Loucy (cell line): ENCODE results near the gene TRMT61A.

Experiments
- H2AFZ ChIP-seq: fragments of 200-600 bp; sonication (generic); 2 replicates; pipeline ENCODE4 v1.6.0; 2016; ENCODE audit warnings: antibody characterized with exemption, mild to moderate bottlenecking, low read length, moderate library complexity
- H3F3A ChIP-seq: fragments of 200-600 bp; 2 replicates; pipeline ENCODE4 v1.6.0; 2016; ENCODE audit warnings: antibody characterized with exemption, low read depth, mild to moderate bottlenecking
- H3K27me3 ChIP-seq: fragments of 200-600 bp; sonication (generic); 2 replicates; pipeline ENCODE4 v1.6.1; 2014; ENCODE audit warnings: low read length, mild to moderate bottlenecking; ENCODE audit not compliant: insufficient read depth, poor library complexity, severe bottlenecking
- H3K36me3 ChIP-seq: fragments of 200-600 bp; sonication (generic); 2 replicates; pipeline ENCODE4 v1.6.1; 2016; ENCODE audit warnings: low read length; ENCODE audit not compliant: insufficient read depth
- H3K4me1 ChIP-seq: fragments of 200-600 bp; sonication (generic); 2 replicates; pipeline ENCODE4 v1.5.1; 2014; ENCODE audit warnings: low read length, mild to moderate bottlenecking; ENCODE audit not compliant: insufficient read depth, poor library complexity, severe bottlenecking
- H3K4me2 ChIP-seq: fragments of 200-600 bp; sonication (generic); 2 replicates; pipeline ENCODE4 v1.6.0; 2014; ENCODE audit warnings: antibody characterized with exemption, low read length, low read depth, mild to moderate bottlenecking; ENCODE audit not compliant: poor library complexity, severe bottlenecking
- H3K4me3 ChIP-seq: fragments of 200-600 bp; sonication (generic); 2 replicates; pipeline ENCODE4 v1.5.1; 2014; ENCODE audit warnings: low read length, mild to moderate bottlenecking, mixed read lengths; ENCODE audit not compliant: poor library complexity, severe bottlenecking
- H3K79me2 ChIP-seq: fragments of 200-600 bp; sonication (generic); 2 replicates; pipeline ENCODE4 v1.6.1; 2014; ENCODE audit warnings: low read length; ENCODE audit not compliant: insufficient read depth
- H3K9ac ChIP-seq: fragments of 200-600 bp; sonication (generic); 2 replicates; pipeline ENCODE4 v1.6.0; 2014; ENCODE audit warnings: mild to moderate bottlenecking, low read depth, low read length, moderate library complexity; ENCODE audit not compliant: poor library complexity, severe bottlenecking
- H3K9me2 ChIP-seq: fragments of 200-600 bp; sonication (generic); replicated peaks from 2 replicates; pipeline ENCODE4 v1.6.1; 2016; ENCODE audit warnings: low read depth, low read length, mixed read lengths
- H3K9me3 ChIP-seq: fragments of 200-600 bp; sonication (generic); 2 replicates; pipeline ENCODE4 v1.6.1; 2014; ENCODE audit warnings: mild to moderate bottlenecking, antibody characterized with exemption, low read length, low read depth; ENCODE audit not compliant: insufficient read depth
- H4K20me1 ChIP-seq: fragments of 200-600 bp; sonication (generic); 2 replicates; pipeline ENCODE4 v1.6.0; 2014; ENCODE audit warnings: antibody characterized with exemption, low read length, mild to moderate bottlenecking; ENCODE audit not compliant: insufficient read depth, poor library complexity, severe bottlenecking
- EZH2phosphoT487 ChIP-seq: fragments of 200-600 bp; IDR thresholded peaks from 2 replicates; pipeline ENCODE4 v1.6.1; 2018; ENCODE audit warnings: antibody characterized with exemption, mild to moderate bottlenecking, moderate library complexity, borderline replicate concordance
- TF ChIP-seq, protein P1 (sequence below): fragments of 200-600 bp; sonication (generic); conservative IDR thresholded peaks from 2 replicates; pipeline ENCODE4 v1.5.1; 2014; ENCODE audit warnings: mild to moderate bottlenecking, antibody characterized with exemption, low read length

TRMT61A gene

DNA sequence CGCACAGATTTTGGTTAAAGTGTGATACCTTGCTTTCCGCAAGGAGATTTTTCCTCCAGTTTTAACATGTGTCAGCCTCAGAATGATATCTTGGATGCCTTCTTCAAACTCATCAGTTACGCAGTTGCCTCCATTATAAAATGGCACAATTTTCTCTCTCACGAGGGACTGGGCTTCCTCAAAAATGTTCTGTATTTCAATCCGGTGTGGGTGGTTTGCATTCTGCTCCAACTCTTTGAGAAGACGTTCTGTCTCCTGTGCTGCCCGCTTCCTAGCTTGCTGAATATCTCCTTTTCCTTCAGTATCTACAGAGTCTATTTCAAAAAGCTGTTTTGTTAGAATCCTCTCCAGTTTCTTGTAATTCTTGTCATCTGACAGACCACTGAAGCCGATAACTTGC lies 31.7 kb downstream of the TRMT61A start:
- peaks cover 6% of the 10 kb centered on the region; the same call in 1 of the 2 replicates for H3F3A ChIP-seq
- peak overlapping the region; percentile 83 for H3K9ac ChIP-seq
- peaks cover 69% of the 10 kb centered on the region for H4K20me1 ChIP-seq
- H3K36me3 ChIP-seq: peaks cover 8% of the 10 kb centered on the region; the same call in 1 of the 2 replicates
- peaks cover 52% of the 10 kb centered on the region for H3K4me1 ChIP-seq
- H2AFZ ChIP-seq: no peak overlapping the region
- H3K9me3 ChIP-seq: no peaks in the 10 kb centered on the region
- TF ChIP-seq, protein P1, sequence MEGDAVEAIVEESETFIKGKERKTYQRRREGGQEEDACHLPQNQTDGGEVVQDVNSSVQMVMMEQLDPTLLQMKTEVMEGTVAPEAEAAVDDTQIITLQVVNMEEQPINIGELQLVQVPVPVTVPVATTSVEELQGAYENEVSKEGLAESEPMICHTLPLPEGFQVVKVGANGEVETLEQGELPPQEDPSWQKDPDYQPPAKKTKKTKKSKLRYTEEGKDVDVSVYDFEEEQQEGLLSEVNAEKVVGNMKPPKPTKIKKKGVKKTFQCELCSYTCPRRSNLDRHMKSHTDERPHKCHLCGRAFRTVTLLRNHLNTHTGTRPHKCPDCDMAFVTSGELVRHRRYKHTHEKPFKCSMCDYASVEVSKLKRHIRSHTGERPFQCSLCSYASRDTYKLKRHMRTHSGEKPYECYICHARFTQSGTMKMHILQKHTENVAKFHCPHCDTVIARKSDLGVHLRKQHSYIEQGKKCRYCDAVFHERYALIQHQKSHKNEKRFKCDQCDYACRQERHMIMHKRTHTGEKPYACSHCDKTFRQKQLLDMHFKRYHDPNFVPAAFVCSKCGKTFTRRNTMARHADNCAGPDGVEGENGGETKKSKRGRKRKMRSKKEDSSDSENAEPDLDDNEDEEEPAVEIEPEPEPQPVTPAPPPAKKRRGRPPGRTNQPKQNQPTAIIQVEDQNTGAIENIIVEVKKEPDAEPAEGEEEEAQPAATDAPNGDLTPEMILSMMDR: no peak
- TF ChIP-seq EZH2phosphoT487: no peak
- no peaks in the 10 kb centered on the region for H3K27me3 ChIP-seq
- peak overlapping the region; percentile 74 for H3K4me2 ChIP-seq
- H3K79me2 ChIP-seq: peaks cover 84% of the 10 kb centered on the region
- H3K9me2 ChIP-seq: no peaks in the 10 kb centered on the region
- H3K4me3 ChIP-seq: peak overlapping the region; percentile 90

DNA sequence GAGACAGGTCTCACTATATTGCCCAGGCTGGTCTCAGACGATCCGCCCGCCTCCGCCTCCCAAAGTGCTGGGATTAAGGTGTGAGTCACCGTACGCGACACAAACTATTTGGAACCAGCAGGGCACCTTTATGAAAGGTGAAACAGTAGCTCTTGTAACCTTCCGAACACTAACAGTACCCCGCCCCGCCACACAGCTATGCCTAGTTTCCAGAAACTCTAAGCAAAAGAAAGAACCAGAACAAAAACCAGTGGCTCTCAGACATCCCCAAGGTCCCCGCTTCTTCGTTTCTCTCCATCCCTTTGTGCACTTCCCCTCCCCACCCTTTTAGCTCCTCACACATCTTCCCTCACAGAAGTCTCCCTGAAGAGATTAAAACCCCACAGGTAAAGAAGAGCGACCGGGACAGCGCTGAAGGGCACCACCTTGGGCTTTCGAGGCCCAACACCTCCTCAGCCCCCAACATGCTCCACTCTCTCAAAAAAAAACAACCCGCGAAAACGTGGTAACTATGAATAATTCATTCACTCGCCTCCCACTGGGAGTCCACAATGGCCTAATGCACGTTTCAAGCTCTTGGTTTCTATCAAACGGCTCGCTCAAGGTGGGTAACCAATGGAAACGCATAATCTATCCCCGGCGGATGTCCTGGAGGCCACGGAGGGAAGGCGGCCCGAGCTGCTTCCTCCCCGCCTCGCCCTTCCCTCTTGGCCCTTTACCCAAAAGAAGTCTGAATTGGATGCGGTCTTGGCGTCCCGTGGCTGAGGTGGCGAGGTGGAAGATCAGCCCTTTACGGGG lies 32.6 kb downstream of the TRMT61A start:
- peaks cover 62% of the 10 kb centered on the region for H4K20me1 ChIP-seq
- no peaks in the 10 kb centered on the region for H3K9me3 ChIP-seq
- H3K4me1 ChIP-seq: peaks cover 55% of the 10 kb centered on the region
- H3K9me2 ChIP-seq: no peaks in the 10 kb centered on the region
- peaks cover 89% of the 10 kb centered on the region for H3K79me2 ChIP-seq
- H3K4me2 ChIP-seq: peak overlapping the region; percentile 74
- H3K36me3 ChIP-seq: peaks cover 8% of the 10 kb centered on the region; the same call in 1 of the 2 replicates
- H3F3A ChIP-seq: peaks cover 6% of the 10 kb centered on the region; the same call in 1 of the 2 replicates
- TF ChIP-seq EZH2phosphoT487: no peak
- TF ChIP-seq, protein P1: no peak
- H3K9ac ChIP-seq: peak overlapping the region; percentile 83
- 0 out of 2 replicates have a peak overlapping the region, but pooled peaks have one; percentile 93 for H2AFZ ChIP-seq
- no peaks in the 10 kb centered on the region for H3K27me3 ChIP-seq
- peak overlapping the region; percentile 90 for H3K4me3 ChIP-seq

DNA sequence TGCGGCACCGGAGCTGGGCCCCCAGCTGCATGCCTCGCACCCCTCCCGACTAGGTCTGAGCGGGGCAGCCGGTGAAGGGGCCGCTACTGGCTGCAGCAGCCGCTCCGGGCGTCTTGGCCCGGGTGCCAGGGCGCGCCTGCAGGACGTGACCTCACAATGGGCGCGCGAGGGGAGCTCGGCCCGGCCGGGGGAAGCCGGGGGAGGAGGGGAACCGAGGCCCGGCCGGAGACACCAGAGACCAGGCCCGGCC lies 33.1 kb downstream of the TRMT61A start:
- H3K27me3 ChIP-seq: no peaks in the 10 kb centered on the region
- peaks cover 6% of the 10 kb centered on the region; the same call in 1 of the 2 replicates for H3F3A ChIP-seq
- no peaks in the 10 kb centered on the region for H3K9me3 ChIP-seq
- H3K9me2 ChIP-seq: no peaks in the 10 kb centered on the region
- H3K4me3 ChIP-seq: peak overlapping the region; percentile 90
- TF ChIP-seq, protein P1: no peak
- TF ChIP-seq EZH2phosphoT487: no peak
- H2AFZ ChIP-seq: peak overlapping the region; percentile 93
- peaks cover 8% of the 10 kb centered on the region; the same call in 1 of the 2 replicates for H3K36me3 ChIP-seq
- H4K20me1 ChIP-seq: peaks cover 57% of the 10 kb centered on the region
- H3K4me2 ChIP-seq: peak overlapping the region; percentile 74
- peaks cover 90% of the 10 kb centered on the region for H3K79me2 ChIP-seq
- H3K9ac ChIP-seq: peak overlapping the region; percentile 83
- peaks cover 55% of the 10 kb centered on the region for H3K4me1 ChIP-seq
